GM13976 (cell line): Measurements from ENCODE around the gene BRD1.
"Not testable (repeated sequence)": the region's sequence is repeated elsewhere in the genome, so short reads cannot be mapped to it uniquely, and the experiment has no call there.

Experiments
- DNase-seq: peaks from one replicate; pipeline ENCODE4 v3.0.0; 2012; ENCODE audit warnings: low spot score
- in situ Hi-C: fragments of 300-500 bp; cut with MboI; formaldehyde crosslinking; loops from one replicate; pipeline ENCODE4 v1.12.0; 2022; ENCODE audit warnings: low sequenced_read_pairs, mixed read lengths, inconsistent platforms; ENCODE audit not compliant: unreplicated experiment
- TF ChIP-seq, protein P1 (sequence below): IDR thresholded peaks from 2 replicates; pipeline ENCODE4 v1.5.1; 2012; ENCODE audit warnings: borderline replicate concordance, mild to moderate bottlenecking; ENCODE audit not compliant: insufficient read depth; ENCODE audit errors: extremely low read depth, missing control alignments, control extremely low read depth

The BRD1 gene

DNA sequence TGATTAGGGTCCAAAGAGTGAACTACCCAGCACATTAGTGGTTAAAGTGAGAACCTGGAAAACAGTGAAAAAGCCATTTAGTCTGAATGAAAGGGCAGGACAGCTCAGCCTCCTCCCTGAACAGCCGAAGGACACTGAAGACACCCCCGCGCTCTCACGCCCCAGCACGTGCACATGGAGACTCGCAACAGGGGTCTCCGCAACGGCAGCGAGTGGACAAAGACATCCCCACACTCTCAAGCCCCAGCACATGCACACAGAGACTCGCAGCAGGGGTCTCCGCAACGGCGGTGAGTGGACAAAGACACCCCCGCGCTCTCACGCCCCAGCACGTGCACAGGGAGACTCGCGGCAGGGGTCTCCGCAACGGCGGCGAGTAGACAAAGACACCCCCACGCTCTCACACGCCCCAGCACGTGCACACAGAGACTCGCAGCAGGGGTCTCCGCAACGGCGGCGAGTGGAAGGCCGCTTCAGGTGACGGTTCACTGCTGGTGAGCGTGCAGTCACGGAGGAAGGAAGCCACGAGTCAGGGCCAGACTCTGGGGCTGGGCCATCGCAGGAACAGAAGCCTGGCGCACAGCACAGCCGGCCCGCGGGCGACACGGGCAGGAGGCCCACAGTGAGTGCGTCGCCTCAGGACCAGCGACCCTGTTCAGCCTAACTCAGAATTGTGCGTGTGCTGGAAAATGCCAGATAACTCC lies 43.6 kb downstream of the BRD1 start:
- TF ChIP-seq, protein P1, sequence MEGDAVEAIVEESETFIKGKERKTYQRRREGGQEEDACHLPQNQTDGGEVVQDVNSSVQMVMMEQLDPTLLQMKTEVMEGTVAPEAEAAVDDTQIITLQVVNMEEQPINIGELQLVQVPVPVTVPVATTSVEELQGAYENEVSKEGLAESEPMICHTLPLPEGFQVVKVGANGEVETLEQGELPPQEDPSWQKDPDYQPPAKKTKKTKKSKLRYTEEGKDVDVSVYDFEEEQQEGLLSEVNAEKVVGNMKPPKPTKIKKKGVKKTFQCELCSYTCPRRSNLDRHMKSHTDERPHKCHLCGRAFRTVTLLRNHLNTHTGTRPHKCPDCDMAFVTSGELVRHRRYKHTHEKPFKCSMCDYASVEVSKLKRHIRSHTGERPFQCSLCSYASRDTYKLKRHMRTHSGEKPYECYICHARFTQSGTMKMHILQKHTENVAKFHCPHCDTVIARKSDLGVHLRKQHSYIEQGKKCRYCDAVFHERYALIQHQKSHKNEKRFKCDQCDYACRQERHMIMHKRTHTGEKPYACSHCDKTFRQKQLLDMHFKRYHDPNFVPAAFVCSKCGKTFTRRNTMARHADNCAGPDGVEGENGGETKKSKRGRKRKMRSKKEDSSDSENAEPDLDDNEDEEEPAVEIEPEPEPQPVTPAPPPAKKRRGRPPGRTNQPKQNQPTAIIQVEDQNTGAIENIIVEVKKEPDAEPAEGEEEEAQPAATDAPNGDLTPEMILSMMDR: no peak
- DNase-seq: no peak
- in situ Hi-C loops: no loop called here

DNA sequence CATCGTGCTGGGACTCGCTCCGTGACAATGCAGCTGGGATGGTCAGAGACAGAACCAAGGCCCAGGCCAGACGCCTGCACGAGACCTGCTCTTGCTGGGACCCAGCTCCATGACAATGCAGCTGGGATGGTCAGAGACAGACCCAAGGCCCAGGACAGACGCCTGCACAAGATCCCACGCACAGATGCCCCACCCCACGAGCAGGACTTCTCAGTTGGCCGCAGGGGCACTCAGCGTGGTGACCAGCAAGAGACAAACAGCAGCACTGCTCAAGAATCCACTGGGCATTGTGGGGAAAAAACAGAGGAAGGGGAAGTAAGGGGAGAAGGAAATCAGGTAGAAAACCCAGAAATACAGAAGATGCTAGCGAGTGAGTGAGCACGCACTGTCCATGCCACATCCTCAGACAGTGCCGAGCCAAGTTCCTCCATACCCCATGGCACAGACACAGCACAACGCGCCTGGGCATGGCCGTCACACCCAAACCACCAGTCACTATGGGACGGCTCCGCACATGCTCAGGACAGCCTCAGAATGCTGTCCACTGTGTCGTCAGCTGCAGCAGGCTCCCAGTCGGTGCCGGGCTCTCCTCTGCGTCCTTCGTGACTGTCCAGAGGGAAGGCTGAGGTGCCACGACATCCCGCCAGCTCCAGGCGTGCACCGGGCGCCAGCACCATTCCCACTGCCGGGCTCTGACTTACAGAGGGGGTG lies 44.5 kb downstream of the BRD1 start:
- TF ChIP-seq, protein P1: no peak
- in situ Hi-C loops: no loop called here
- DNase-seq: no peak

DNA sequence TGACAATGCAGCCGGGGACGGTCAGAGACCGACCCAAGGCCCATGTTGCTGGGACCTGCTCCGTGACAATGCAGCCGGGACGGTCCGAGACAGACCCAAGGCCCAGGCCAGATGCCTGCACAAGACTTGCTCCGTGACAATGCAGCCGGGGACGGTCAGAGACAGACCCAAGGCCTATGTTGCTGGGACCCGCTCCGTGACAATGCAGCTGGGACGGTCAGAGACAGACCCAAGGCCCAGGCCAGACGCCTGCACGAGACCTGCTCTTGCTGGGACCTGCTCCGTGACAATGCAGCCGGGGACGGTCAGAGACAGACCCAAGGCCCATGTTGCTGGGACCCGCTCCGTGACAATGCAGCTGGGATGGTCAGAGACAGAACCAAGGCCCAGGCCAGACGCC lies 45.8 kb downstream of the BRD1 start:
- in situ Hi-C loops, DNase-seq: not testable (repeated sequence)

DNA sequence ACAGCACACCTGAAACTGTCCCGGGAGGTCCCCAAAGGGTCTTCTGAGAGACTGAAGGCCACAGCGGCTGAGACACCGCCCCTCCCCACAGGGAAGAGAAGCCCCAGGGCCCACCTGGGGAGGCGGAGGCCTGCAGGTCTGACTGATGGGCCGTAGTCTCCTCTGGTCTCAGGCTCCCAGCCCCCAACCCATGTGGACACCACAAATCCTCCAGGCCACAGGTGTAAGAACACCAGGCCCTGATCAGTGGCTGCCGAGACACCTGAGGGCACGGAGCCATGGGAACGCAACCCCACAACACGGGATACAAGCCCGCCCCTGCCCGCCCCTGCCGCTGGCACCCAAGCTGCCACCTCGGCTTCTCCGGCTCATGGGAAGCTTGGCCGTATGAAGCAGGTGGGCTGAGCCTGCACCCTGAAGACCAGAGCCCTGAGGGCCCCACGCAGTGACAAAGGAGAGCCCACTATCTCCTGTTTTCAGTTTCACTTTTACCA lies 46.3 kb downstream of the BRD1 start:
- no peak for DNase-seq
- TF ChIP-seq, protein P1: no peak
- in situ Hi-C loops: no loop called here

DNA sequence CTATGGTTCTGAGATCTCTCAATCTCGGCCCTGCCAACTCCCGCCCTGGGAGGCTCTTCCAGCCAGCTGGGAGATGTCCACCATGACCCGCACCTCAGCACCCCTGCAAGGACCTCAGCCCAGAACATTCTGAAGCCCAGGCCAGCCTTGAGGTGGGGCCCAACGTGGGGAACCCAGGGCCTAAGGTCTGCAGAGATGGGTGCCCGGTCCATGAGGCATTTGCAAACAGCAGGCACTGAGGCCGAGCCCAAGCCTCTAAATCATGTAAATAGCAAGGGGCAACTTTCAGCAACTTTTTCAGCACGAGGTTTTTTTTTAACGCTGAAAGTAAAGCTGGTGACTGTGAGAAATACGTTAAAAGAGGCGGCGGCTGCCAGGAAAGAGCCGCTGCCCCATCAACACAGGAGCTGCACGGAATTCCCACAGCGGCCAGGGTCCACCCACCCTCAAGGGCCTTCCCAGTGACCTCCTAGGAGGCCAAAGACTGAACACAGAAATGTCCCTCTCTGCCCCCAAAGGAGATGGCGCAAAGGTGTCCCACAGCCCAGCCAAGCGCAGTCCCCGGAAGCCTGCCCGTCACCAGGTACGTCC lies 46.9 kb downstream of the BRD1 start:
- in situ Hi-C loops: no loop called here
- TF ChIP-seq, protein P1: no peak
- no peak for DNase-seq

DNA sequence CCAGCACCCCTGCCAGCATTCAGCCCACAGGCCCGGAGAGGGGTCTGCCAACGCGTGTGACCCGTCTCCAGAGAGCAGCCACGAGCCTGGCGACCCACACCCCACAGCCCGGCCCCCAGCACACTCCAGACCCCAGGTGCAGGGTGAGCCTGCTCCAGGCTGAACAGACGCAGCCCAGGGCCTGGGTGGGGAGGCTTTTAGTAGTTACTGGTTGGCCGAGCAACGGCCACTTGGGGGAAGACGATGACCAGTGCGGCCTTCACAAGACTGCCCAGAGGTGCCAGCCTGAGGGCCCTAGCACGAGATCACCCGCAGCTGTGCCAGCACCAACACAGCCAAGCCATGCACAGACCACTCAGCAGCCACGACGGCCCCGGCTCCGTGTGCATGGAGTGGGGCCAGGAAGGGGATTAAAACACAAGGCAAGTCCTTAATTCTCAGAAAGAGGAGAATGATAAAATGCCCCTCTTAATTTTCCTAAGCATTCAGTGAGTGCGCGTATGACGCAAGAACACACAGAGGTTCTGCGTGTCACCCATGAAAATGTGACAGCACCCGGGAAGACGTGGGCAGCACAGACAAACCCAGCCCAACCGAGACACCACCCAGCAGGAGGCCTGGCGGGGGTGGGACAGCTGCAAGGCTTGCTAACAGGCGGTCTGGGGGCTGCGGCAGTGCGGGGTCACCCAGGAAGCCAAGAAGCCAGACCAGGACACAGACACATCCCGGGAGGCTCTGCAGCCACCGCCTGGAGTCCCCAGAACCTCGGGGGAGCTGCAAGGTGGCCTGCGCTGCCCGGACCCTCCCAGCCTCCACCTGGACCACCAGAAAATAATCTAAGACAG lies 47.6 kb downstream of the BRD1 start:
- in situ Hi-C loops: no loop called here
- TF ChIP-seq, protein P1: no peak
- DNase-seq: no peak
